GM12875 (cell line): ENCODE measurements around the gene C2orf81.
A peak's percentile ranks its signal among the peaks of the same experiment; 100 is the strongest.

Source experiments
- H3K4me3 ChIP-seq: one replicate; pipeline ENCODE4 v1.5.1; 2011; ENCODE audit warnings: low read depth, low read length, control low read depth
- TF ChIP-seq, protein P1 (sequence below): IDR thresholded peaks from 2 replicates; pipeline ENCODE4 v1.5.1; 2011; ENCODE audit warnings: low read depth, mild to moderate bottlenecking, control low read depth, inconsistent platforms, low read length, moderate library complexity, borderline replicate concordance; ENCODE audit not compliant: insufficient read depth

The C2orf81 gene

DNA sequence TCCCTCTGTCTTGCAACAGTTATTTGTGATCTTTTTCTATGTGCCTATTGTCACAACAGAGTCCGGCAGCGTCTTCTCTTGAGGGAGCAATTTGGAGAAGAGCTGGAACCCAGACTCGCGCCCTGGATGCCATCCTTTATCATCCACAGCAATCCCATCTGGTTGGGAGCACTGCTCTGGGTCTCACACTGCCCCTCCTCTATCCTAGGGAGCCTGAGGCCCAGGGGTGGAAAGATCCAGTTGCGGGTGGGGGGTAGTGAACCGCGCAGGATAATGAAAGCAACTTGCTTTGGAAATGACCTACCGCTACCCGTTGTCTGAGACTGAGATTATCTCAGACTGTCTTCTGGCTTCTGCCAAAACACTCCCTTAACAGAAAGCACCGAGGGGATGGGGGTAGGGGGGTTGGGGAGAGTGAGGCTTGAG lies 37.5 kb upstream of the C2orf81 start:
- peak overlapping the region; percentile 57 for H3K4me3 ChIP-seq
- TF ChIP-seq, protein P1, sequence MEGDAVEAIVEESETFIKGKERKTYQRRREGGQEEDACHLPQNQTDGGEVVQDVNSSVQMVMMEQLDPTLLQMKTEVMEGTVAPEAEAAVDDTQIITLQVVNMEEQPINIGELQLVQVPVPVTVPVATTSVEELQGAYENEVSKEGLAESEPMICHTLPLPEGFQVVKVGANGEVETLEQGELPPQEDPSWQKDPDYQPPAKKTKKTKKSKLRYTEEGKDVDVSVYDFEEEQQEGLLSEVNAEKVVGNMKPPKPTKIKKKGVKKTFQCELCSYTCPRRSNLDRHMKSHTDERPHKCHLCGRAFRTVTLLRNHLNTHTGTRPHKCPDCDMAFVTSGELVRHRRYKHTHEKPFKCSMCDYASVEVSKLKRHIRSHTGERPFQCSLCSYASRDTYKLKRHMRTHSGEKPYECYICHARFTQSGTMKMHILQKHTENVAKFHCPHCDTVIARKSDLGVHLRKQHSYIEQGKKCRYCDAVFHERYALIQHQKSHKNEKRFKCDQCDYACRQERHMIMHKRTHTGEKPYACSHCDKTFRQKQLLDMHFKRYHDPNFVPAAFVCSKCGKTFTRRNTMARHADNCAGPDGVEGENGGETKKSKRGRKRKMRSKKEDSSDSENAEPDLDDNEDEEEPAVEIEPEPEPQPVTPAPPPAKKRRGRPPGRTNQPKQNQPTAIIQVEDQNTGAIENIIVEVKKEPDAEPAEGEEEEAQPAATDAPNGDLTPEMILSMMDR: no peak

DNA sequence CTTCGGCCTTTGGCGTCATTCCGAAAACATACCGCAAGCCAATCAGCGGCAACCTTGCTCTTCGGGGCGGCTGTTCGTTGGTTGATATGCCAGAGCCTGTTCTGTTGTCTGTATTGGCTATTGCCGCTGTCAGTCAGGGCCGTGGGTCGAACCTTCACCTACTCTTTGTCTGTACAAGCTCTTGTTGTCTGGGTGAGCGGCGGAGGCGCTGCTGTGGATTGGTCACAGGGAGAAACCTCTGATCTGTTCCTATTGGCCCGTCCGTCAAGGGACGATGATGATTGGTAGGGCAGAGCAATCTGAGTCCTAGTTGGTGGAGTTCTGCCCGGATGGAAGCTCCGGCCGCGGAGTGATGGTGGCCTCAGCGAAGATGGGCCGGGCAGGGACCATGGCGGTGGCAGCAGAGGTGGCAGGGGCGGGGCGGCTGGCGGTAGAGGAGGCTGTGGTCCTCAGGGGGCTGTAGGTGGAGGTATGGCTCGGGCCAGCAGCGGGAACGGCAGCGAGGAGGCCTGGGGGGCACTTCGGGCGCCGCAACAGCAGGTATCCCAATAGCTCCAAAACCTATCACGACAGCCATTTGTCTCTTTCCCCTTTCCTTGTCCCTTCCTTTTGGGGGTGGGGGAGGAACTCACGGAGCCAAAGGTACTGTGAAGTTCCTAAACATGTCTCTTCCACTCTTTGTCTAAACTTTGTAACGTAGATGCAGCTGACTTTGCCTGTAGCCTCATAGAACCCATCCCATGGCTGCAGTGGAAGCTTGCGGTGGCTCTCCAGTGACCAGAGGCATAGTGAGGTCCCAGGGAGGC lies 36.9 kb upstream of the C2orf81 start, which contains the start of gene WBP1:
TSS of gene WBP1 (plus strand) at position 307 of the 806 bp plus-strand sequence. CDS start at position 472, 165 bp downstream.
- H3K4me3 ChIP-seq: peak within 1 kb of the TSS; percentile 74
- TF ChIP-seq, protein P1: no peak

GRCh38 chr2:74457549-74458131 lies 36.2 kb upstream of the C2orf81 start:
- TF ChIP-seq, protein P1: no peak
- peak overlapping the region; percentile 74 for H3K4me3 ChIP-seq

DNA sequence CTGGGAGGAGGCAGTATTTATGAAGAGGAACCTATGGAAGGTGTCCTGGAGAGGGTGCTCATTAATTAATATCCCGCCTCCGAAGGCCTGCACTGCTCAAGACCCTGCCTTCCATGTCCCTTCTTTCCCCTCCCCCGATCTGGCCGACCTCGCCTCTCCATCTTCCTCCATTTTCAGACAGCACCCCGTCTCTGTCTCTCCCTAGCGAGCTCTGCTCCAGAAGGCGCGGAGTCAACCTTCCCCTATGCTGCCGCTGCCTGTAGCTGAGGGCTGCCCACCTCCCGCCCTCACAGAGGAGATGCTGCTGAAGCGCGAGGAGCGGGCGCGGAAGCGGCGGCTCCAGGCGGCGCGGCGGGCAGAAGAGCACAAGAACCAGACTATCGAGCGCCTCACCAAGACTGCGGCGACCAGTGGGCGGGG lies 35.7 kb upstream of the C2orf81 start:
- TF ChIP-seq, protein P1: no peak
- peak overlapping the region; percentile 74 for H3K4me3 ChIP-seq

GRCh38 chr2:74454654-74455511 lies 33.5 kb upstream of the C2orf81 start, which contains the start of gene INO80B:
INO80B (plus strand) TSS chr2:74455087; CDS start chr2:74455117, 30 bp downstream.
- H3K4me3 ChIP-seq: peak within 1 kb of the TSS; percentile 57
- TF ChIP-seq, protein P1: no peak

- H3K4me3 ChIP-seq: no peak overlapping the region
- TF ChIP-seq, protein P1: no peak
Measured at GRCh38 chr2:74450570-74451190, 29.3 kb upstream of the C2orf81 start.
